Activated CD4-positive, alpha-beta T cell treated with anti-CD3 and anti-CD28 coated beads, Interleukin-2, amount 50 U/mL, for 16 hours (primary cell): ENCODE measurements around the gene RANGAP1.
"Not testable (repeated sequence)": the region's sequence is repeated elsewhere in the genome, so short reads cannot be mapped to it uniquely, and the experiment has no call there.

Source experiments
- DNase-seq: peaks from one replicate; pipeline ENCODE4 v3.0.0-alpha.2; 2020

Gene RANGAP1

DNA sequence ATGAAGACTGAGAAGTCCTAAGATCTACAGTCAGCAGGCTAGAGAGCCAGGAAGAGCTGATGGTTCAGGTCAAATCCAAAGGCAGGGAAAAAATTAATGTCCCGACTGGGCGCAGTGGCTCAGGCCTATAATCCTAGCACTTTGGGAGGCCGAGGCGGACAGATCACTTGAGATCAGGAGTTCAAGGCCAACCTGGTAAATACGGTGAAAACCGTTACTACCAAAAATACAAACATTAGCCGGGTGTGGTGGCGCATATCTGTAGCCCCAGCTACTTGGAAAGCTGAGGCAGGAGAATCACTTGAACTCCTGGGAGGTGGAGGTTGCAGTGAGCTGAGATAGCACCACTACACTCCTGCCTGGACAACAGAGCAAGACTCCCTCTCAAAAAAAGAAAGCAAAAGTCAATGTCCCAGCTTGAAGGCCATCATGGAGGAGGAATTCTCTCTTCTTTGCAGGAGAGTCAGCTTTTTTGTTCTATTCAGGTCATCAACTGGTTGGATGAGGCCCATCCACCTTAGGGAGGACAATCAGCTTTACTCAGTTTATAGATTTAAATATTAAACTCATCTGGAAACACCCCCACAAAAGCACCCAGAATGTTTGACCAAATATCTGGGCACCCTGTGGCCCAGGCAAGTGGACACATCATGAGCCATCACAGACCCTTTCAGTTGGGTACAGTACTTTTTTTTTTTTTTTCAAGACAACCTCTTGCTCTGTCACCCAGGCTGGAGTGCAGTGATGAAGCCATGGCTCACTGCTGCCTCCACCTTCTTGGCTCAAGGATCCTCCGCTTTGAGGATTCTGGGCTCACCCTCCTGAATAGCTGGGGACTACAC lies 11.1 kb upstream of the RANGAP1 start:
- DNase-seq, result no peak

DNA sequence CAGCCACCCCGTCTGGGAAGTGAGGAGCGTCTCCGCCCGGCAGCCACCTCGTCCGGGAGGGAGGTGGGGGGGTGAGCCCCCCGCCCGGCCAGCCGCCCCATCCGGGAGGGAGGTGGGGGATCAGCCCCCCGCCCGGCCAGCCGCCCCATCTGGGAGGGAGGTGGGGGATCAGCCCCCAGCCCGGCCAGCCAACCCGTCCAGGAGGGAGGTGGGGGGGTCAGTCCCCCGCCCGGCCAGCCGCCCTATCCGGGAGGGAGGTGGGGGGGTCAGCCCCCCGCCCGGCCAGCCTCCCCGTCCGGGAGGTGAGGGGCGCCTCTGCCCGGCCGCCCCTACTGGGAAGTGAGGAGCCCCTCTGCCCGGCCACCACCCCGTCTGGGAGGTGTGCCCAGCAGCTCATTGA lies 8.8 kb upstream of the RANGAP1 start:
- not testable (repeated sequence) for DNase-seq

DNA sequence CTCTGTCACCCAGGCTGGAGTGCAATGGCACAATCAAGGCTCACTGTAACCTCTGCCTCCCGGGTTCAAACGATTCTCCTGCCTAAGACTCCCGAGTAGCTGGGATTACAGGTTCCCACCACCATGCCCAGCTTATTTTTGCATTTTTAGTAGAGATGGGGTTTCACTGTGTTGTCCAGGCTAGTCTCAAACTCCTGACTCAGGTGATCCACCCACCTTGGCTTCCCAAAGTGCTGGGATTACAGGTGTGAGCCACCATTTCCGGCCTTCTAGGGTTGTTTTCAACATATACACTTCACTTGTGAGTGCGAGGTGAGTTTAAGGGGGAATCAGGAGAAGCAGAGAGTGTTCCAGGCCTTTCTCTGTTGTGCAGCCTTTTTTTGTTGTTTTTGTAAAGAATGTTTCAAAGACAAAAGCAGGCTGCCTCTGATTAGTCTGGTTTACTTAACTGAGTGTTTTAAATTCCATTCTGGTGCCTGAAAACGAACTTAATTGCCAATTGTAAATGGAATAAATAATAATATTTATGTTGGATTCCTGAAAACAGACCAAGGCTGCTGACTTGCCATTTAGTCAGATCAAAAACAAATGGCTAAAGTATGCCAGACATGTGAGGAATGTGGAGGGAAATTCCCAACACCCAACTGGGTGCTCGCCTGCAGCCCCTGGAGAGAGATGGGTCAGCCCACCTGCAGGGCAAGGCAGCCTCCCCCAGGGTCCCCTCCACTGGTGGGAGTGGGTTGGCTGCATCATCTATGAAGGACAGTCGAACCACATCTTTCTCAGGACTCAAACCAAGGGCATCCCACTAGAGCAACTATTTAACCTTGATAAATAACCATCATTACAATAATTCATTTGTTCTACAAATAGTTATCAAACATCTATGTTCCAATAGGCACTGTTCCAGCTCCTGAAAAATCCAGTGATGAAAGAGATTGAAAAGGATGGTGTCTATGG lies 4.6 kb upstream of the RANGAP1 start:
- DNase-seq, result no peak

DNA sequence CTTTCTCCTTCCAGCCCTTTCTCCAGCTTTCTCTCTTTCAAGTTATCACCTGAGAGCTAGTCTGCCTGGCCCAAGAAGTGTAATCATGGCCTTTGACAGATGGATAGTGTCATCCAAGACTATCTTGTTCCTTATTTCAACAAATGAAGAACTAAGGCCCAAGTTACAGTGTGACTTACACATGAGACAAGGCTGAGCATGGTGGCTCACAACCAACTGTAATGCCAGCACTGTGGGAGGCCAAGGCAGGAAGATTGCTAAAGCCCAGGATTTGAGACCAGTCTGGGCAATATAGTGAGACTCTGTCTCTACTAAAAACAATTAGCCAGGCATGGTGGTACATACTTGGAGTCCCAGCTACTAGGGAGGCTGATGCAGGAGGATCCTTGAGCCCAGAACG lies 3.7 kb upstream of the RANGAP1 start:
- DNase-seq, result no peak

DNA sequence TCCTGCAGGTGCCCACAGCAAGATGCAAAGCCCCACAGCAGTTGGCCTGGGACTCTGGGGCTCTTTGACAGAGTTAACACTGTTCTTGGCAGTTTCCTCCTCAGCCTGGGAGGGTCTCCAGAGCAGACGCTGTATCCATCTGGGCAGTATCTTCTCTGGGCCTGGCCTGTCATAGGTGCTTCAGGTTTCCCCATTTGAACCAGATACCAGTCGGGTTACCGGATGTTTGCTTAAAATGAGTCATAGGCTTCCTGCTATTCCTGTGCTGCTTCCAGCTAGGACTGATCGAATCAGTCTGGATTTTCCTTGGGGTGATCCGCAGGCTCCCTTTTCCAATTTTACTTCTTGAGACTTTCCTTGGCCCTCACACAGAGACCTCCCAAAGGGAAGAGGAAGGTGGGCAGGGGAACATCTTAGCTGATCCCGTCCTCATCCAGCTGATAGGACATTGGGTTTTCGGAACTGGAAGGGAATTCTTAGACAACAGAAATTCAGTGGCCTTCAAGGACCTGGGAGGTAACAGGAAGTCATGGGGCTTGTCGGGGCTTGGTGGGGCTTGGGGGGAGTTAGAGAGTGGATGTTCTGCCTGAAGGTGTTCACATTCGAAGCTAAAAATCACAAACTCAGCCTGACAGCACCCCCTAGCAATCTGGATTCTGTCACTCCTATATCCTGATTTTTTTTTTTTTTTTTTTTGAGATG lies 2.4 kb upstream of the RANGAP1 start:
- no peak for DNase-seq

DNA sequence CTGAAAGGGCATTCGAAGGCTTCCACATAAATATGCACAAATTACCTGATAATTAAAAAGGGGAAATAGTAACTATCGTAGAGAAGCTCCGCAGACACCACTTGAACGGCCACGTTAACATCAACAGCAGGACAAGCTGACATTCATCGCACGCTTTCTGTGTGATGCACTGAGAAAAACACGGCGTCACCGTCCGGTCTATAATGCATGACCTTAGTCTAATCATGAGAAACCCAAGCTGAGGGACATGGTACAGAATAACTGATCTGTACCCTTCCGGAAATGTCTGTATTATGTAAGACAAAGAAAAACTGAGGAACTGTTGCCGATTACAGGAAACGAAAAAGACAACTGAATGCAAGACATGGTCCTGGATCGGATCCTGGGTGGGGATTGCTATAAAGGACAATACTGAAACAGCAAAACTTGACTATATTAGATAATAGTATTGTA lies 678 bp upstream of the RANGAP1 start:
- DNase-seq, result peak; percentile 61

DNA sequence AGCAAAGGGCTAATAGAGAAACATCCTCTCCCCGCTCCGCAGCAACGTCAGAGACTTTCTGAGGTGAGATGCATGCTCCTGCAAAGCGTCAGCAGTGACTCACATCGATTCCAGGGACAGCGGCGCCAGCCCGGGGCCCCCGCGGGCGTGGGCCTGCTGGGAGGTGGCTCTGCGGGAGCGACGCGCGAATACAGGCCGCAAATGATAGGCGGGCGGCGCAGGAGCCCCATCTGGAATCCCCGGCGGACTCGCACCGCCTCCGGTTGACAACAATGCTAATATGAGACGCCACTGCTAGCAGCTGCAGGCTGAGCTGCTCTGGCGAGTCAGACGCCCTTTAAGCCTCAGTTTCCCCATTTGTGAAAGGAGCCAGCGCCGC lies 557 bp downstream of the RANGAP1 start:
- peak; percentile 91 for DNase-seq

DNA sequence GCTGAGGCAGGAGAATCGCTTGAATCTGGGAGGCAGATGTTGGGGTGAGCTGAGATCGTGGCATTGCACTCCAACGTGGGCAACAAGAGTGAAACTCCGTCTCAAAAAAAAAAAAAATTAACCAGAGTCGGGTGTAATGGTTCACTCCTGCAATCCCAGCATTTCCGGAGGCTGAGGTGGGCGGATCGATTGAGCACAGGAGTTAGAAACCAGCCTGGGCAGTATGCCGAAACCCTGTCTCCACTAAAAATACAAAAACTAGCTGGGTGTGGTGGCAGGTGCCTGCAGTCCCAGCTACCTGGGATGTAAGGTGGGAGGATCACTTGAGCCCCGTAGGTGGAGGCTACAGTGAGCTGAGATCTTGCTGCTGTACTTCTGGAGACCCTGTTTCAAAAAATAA lies 1.5 kb downstream of the RANGAP1 start:
- DNase-seq, result no peak

DNA sequence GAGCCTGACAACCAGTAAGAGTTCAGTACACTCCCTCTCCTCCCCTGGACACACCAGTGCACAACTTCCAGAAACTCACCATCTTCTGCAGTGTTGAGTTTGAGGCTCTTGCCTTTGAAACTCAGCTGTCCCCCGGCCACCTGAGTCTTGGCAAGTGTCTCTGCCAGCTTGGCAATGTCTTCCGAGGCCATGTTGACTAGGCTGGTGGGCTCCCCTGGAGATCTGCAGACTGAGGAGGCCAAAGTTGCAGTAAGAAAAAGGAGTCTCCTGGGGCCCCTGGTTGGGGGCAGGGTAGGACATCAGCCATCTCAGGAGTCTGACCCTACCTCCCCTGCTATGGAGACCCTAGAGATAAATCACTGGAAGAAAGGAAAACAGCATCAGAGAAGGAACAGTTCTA lies 5.1 kb downstream of the RANGAP1 start:
- no peak for DNase-seq

DNA sequence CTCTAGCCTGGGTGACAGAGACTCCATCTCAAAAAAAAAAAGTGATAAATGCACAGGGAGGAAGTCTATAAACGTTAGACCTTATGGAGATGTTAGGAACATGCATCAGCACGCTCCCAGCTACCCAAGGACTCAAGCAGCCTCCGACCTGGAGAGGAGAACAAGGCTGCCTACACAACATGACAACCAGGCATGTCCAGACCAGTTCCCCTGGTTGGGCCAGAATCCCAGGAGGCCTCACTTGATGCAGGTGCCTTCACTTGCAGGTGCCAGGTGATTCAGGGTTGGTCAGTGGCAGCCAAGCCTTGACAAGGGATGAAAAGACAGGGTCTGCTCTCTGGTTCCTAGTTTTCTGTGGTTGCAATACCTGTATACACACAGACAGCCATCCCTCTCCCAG lies 5.9 kb downstream of the RANGAP1 start:
- no peak for DNase-seq

DNA sequence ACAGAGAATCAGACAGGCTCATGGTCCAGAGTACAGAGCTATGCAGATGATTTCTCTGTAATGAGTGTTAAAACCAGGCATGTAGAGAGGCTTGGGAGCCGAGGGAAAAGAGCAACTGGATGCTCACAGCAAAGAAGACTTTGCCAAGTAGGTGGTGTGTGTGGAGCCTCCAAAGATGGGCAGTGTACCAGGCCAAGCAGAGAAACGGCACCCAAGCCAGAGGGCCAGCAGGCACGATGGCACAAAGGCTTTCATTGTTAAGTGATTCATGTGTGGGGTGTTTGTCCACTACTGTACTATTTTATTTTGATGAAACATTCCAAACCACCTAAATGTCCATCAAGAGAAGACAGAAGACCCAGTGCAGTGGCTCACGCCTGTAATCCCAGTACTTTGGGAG lies 11.1 kb downstream of the RANGAP1 start:
- DNase-seq, result no peak

DNA sequence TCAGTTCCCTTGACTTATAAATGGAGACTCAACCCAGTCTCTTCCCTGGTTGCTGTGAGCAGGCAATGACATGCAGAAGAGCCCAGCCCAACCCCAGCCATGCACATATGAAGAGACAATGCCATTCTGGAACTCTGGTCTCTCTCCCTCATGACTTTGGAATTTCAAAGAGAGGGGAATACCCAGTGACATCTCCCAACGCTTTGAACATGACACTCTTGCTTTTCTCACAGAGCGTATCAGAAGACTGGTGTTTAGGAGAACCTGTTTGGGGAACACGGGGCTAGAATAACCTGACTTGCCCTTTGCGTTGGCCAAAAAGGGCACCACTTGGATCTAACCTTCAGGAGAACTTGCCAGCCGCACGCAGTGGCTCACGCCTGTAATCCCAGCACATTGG lies 12.9 kb downstream of the RANGAP1 start:
- no peak for DNase-seq

DNA sequence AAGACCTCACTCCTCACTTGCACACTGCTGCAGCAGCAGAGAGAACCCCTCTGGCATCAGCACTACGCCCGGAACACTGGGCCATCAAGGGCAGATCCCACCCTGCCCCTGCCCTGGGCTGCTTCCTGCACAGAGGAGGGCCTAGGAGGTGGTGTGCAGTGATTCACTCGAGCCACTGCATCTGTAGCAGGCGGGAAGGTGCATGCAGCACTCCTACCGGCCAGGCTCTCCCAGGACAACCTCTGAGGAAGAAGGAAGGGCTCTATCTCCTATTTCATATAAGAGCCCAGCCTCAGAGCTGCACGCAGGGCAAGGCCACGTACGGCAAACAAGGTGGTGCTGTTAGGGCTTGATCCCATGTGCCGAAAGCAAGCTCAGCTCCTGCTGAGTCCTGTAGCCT lies 14.2 kb downstream of the RANGAP1 start:
- DNase-seq, result no peak

DNA sequence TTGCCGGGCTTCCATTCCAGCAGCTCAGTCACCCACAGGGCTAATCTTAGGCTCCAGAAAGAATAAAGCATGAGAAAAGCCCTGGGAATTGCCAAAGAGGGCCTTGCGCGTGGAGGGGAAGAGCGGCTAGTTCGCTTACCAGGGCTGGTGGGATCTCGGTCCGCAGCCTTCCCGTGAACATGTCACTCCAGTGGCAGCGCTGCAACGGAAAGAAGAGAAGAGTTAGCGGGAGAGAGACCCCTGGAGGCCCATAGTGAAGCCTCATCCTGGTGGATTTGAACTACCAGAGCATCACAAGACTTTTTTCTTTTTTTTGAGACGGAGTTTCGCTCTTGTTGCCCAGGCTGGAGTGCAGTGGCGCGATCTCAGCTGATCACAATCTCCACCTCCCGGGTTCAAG lies 18.0 kb downstream of the RANGAP1 start:
- no peak for DNase-seq

DNA sequence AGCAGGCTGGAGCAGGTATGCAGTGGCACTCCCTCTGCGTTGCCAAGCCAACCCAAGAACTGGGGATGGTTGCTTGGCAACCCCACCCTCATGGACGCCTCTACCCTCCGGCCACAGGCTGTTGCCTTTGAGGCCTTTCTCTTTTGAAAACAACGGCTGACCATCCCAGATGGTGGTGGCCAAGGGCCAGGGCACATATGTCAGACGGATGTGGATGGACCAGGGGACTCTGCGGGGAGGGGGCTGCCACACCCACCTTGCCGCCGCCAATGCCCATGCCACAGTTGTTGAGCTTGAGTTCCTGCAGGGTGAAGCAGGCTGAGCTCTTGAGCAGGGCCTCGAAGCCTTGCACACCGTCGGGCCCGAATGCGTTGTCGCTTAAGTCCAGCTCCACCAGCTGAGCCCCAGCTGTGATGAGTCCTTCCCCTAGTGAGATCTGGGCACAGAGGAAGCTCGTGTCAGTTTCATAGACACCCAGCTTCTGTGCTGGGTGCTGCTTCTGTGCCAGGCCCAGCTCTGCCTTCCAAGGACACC lies 21.5 kb downstream of the RANGAP1 start:
- no peak for DNase-seq

DNA sequence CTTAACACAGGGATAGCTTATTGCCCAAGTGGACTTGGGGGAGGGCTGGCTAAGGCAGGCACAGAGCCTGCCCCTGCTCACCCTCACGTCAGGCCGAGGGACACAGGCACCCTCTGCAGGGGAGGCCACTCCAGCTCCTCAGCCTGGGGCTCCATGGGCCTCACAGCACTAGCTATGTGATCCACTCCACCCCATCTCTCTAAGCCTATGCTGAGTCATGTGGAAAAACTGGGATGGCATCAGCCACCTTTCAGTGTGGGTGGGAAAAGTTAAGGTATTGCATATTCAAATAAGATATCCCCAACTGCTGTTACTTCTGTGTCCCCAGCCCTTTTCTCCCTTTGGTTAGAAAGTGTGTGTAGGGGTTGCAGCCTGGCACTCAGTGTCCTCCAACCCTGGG lies 22.3 kb downstream of the RANGAP1 start:
- no peak for DNase-seq

DNA sequence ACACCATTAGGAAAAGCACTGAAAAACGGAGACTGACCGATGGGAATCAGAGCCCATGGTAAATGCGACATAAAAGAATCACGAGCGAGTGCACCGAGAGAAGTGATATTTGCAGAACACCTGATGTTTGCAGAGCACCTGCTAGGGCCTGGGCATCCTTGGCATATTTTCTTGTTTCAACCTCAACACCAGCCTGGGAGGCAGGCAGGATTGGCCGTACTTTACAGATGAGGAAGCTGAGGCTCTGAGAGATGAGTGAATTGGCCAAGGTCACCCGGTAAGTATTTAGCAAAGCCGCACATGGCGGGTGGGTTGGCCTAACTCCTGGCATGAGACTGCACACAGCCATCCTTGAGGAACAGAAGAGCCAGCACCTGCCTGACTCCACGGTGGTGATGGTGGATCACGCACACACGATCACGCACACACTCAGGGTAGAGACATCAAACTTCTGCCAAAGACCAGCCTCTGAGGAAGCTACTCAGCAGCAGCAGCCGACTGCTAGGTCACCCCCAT lies 23.7 kb downstream of the RANGAP1 start:
- no peak for DNase-seq

DNA sequence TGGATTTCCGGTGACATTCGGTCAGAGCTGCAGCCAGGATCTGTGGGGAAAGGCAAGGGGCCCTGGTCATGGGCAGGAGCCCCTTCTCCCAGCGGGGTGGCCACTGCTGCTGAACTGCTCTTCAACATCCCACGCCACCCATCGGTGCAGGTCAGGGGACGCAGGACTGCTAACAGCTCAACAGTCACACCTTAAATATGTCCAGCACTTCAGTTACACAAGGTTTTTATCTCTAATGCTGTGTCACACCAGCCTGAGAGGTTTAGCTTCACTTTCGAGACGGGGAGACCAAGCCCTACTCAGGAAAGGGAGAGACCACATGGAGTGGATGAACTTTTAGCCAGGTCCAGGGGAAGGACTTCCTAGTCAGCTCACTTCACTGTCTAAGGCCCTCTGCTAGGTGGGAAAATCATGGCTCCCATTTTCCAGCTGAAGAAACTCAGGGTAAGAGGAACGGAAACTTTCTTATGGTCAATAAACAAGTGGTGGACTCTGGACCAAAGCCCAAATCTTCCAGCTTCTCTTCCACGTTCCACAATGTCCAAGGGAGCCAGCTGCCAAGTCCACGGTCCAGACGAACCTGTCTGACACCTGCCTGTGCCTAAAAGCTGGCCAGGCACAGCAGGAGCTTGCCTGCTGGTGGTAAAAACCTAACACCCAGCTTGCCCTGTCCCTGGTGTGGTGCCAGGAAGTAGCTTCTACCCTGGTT lies 24.3 kb downstream of the RANGAP1 start:
- DNase-seq, result no peak

DNA sequence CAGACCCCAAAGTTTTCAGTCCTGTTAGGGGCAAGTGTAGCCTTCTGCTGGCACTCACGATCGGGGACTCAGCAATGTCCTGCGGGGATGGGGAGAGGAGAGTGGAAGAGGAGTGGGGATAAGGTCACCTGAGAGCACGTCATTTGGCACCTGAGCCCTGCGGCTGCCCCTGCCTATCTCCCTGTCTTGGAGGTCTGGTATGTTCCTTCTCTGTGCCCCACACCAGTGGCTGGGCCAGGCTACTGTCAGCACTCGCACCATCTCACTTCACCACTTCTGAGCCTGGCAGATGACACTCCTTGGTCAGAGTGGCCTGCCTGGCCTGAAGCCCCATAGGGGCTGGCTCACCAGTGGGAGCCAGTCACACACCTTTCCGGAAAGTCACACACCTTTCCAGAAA lies 25.1 kb downstream of the RANGAP1 start:
- no peak for DNase-seq

DNA sequence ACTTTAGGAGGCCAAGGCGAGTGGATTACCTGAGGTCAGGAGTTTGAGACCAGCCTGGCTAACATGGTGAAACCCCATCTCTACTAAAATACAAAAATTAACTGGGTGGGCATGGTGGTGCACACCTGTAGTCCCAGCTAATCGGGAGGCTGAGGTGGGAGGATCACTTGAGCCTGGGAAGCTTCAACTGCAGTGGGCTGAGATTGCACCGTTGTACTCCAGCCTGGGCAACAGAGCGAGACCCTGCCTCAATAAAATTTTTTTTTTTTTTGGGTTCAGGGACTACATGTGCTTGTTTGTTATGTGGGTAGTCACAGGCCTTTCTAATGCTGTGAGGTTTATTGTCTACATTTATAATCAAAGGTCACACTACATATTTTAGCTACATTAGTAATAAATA lies 26.2 kb downstream of the RANGAP1 start:
- not testable (repeated sequence) for DNase-seq

DNA sequence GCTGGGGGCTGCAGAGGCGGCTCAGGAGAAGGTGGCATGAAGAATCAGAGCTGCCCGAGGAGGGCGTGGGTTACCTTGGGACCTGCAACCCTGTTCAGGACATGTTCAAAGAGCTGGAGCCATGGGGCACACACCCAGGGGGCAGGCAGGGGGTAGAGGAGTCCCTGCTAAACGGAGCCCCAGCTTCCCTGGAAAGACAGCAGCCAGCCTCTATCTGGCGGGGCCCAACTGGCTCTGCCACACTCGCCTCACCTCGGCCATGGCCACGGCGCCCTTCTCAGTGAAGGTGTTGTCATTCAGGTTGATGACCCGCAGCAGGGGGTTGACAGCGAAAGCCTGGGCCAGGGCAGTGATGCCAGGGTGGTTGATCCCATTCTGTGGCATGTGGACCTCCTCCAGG lies 28.3 kb downstream of the RANGAP1 start:
- DNase-seq, result no peak
